ENCODE data around the gene ECI2. TPM values are rescaled to one million over a fixed set of nuclear protein-coding genes. Genes with fewer than 3 reads are reported as not detected.
A peak's percentile ranks its signal among the peaks of the same experiment; 100 is the strongest.

The ECI2 gene
- total and polyA plus RNA-seq, 4 experiments from 2014 or later = 53.9 to 68.6 (median 62.9) TPM

DNA sequence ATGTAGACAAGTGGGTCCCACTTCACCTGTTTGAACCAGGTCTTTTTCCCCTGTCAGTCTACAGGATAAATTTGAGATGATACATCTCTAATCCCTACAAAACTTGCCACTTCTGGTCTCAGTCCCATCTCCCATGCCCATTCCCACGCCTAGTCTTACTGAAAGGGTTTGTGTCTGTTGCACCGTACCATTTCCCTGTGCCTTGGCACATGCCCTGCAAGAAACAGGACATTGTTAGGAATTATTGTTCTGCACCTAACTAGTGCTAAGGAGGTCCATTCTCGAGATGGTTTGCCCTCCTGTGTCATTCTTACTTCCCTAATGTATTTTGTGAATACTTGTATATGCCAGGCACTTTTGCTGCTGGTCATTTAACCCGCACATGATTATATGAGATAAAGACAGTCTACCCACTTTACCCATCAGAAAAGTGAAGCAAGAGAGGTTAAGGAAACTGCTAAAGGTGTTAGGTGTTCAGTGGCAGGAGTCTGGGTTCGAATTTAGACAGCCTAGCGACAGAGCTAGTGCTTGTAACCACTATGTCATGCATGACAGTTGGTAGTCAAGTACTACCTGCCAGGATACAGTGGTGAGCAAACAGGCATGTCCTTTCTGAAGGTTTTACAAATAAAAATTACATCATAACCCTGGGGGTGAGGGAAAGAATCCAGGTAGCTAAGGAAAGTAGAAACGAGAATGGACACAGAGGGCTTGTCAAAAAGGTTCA, 69.2 kb downstream of the ECI2 start:
- no peaks in the 10 kb centered on the region for H3K9me3 ChIP-seq (ENCODE audit: control insufficient read depth in 1 of 2, low read length in 2 of 2)
- H3K27ac Mint-ChIP-seq = peak overlapping the region in 1 of 7 donors; percentile 43
- H3K27ac ChIP-seq (ENCODE audit: low read depth, low read length) = no peak overlapping the region
- H3K27me3 ChIP-seq (ENCODE audit: insufficient read depth, low read length) = no peaks in the 10 kb centered on the region
- no peaks in the 10 kb centered on the region for H3K27me3 Mint-ChIP-seq
- POLR2A ChIA-PET (ENCODE audit: partially characterized antibody) = no interaction called here
- peaks cover 21 to 45% of the 10 kb centered on the region in 2 donors for H3K36me3 Mint-ChIP-seq
- DNase-seq = no peak
- H3K9me3 Mint-ChIP-seq = no peaks in the 10 kb centered on the region
- H3K36me3 ChIP-seq (ENCODE audit: insufficient read depth, low read length) = peaks cover 30% of the 10 kb centered on the region
- H3K4me1 ChIP-seq (ENCODE audit: insufficient read depth, low read length) = no peaks in the 10 kb centered on the region
- CTCF ChIA-PET (ENCODE audit: partially characterized antibody) = interaction anchor here (1.7 kb wide), 1 partner anchor 90 kb away, joined by 6 read pairs; no protein-coding TSS in a partner anchor
- H3K4me1 Mint-ChIP-seq = no peaks in the 10 kb centered on the region
- intact Hi-C loops (cut with micrococcal nuclease) = no loop called here
- no peak overlapping the region for H3K4me3 ChIP-seq (ENCODE audit: low read length in 2 of 2)
- H3K4me3 Mint-ChIP-seq = no peak overlapping the region

Other genes with a start within 250 kb of the ECI2 start
- gene FAM217A, start 56.4 kb downstream of the ECI2 start, total RNA-seq = not detected
- not detected for gene FAM217A, start 56.4 kb downstream of the ECI2 start, polyA plus RNA-seq